Measurements from ENCODE around the gene SHISA7. TPM values are rescaled to one million over a fixed set of nuclear protein-coding genes. Genes with fewer than 3 reads are reported as not detected.

The SHISA7 gene
- total RNA-seq, 1 experiment from 2014 or later: not detected

DNA sequence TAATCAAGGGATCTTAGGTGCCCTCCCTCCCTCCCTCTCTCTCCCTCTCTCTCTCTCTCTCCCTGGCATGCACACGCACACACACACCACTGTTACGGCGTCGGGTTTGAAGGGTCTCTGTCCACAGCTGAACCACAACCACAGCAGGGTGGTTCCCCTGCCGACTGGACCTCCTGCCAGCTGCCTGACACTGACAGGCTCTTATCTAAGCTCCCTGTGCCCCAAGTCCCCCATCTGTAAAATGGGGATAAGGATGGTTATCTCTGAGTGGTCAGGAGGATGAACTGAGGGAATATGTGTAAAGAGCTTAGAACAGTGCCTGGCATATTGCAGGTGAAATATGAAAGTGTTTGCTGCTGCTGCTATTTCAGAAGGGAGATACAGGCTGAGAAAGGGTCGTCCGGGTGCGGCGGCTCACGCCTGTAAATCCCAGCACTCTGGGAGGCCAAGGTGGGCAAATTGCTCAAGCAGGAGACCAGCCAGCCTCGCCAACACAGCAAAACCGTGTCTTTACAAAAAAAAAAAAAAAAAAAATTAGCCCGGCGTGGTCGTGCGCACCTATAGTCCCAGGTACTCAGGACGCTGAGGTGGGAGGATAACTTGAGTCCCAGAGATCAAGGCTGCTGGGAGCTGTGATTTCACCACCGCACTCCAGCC is 852 bp upstream of the SHISA7 start:
- Histone ChIP-seq H3K9ac (ENCODE audit: low read length) (no peak overlapping the region), H3K27ac (ENCODE audit: low read length) (no peak overlapping the region), H3K4me2 (ENCODE audit: low read length) (no peak overlapping the region), H3K9me2 (replicated peaks; ENCODE audit: low read length) (no peaks in the 10 kb centered on the region), H3K27me3 (ENCODE audit: low read length) (peaks cover 55% of the 10 kb centered on the region), H2AFZ (ENCODE audit: low read length) (no peak overlapping the region), H3K36me3 (ENCODE audit: low read depth, low read length) (no peaks in the 10 kb centered on the region), H3K4me3 (ENCODE audit: low read length) (no peak overlapping the region), H3K9me3 (ENCODE audit: low read length) (no peaks in the 10 kb centered on the region), H3K4me1 (ENCODE audit: insufficient read depth, low read length) (no peaks in the 10 kb centered on the region), H3K79me2 (ENCODE audit: low read length) (no peaks in the 10 kb centered on the region), H3F3A (ENCODE audit: low read length, unreplicated experiment) (no peaks in the 10 kb centered on the region), H4K20me1 (ENCODE audit: low read length) (no peaks in the 10 kb centered on the region)
- ATAC-seq (no peak), DNase-seq (no peak)
- CTCF ChIA-PET: no interaction called here
- intact Hi-C loops (cut with micrococcal nuclease): no loop called here
- POLR2A ChIA-PET (ENCODE audit: unreplicated experiment): no interaction called here
- BruUV-seq (replicated peaks): no TSS peak
- TF ChIP-seq EZH2 (IDR thresholded peaks at IDR 0.05; ENCODE audit: low read length, unreplicated experiment) (no peak), EZH2phosphoT487 (IDR thresholded peaks at IDR 0.05; ENCODE audit: borderline replicate concordance, low read length) (no peak; the same call in 1 of the 2 replicates)
- TF ChIP-seq, protein P1, sequence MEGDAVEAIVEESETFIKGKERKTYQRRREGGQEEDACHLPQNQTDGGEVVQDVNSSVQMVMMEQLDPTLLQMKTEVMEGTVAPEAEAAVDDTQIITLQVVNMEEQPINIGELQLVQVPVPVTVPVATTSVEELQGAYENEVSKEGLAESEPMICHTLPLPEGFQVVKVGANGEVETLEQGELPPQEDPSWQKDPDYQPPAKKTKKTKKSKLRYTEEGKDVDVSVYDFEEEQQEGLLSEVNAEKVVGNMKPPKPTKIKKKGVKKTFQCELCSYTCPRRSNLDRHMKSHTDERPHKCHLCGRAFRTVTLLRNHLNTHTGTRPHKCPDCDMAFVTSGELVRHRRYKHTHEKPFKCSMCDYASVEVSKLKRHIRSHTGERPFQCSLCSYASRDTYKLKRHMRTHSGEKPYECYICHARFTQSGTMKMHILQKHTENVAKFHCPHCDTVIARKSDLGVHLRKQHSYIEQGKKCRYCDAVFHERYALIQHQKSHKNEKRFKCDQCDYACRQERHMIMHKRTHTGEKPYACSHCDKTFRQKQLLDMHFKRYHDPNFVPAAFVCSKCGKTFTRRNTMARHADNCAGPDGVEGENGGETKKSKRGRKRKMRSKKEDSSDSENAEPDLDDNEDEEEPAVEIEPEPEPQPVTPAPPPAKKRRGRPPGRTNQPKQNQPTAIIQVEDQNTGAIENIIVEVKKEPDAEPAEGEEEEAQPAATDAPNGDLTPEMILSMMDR (conservative IDR thresholded peaks at IDR 0.05; ENCODE audit: low read depth, low read length): no peak

DNA sequence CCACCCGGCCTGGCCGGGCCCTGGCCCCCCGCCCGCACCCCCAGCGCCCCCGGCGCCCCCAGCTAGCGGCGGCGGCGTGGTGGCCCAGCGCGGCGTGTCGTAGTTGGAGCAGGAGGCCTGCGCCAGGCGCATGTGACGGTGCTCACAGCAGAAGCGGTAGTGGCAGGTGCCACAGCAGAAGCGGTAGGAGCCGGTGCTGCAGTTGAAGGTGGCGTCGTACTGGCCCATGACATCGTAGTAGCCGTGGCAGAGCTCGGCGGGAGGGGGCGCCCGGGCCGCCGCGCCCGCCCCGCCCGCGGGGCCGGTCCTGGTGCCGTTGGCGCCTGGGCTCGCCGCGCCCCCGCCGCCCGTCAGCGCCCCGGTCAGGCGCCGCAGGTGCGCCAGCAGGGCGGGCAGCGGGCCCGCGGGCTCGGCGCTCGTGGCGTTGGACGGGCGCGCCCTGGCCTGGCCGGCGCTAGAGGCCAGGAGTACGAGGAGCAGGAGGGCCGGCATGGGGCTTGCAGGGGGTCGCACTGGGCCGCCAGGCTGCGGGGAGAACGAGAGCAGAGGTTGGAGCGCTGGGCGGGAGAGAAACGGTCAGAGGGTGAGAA is 633 bp downstream of the SHISA7 start:
- H4K20me1 ChIP-seq (ENCODE audit: low read length): no peaks in the 10 kb centered on the region; the same call in 1 of the 2 replicates
- H3K4me3 ChIP-seq (ENCODE audit: low read length): no peak overlapping the region
- intact Hi-C loops (cut with micrococcal nuclease): no loop called here
- no peak overlapping the region for H3K4me2 ChIP-seq (ENCODE audit: low read length)
- peaks cover 55% of the 10 kb centered on the region for H3K27me3 ChIP-seq (ENCODE audit: low read length)
- no peaks in the 10 kb centered on the region for H3K9me3 ChIP-seq (ENCODE audit: low read length)
- no peaks in the 10 kb centered on the region for H3K36me3 ChIP-seq (ENCODE audit: low read depth, low read length)
- H3K4me1 ChIP-seq (ENCODE audit: insufficient read depth, low read length): no peaks in the 10 kb centered on the region
- DNase-seq (no peak), ATAC-seq (peak; percentile 31; the same call in 1 of the 2 replicates)
- no peaks in the 10 kb centered on the region for H3F3A ChIP-seq (ENCODE audit: low read length, unreplicated experiment)
- no peak overlapping the region for H2AFZ ChIP-seq (ENCODE audit: low read length)
- no peaks in the 10 kb centered on the region for H3K79me2 ChIP-seq (ENCODE audit: low read length)
- no peak overlapping the region for H3K9ac ChIP-seq (ENCODE audit: low read length)
- ChIA-PET CTCF (no interaction called here), POLR2A (ENCODE audit: unreplicated experiment) (no interaction called here)
- no peak overlapping the region for H3K27ac ChIP-seq (ENCODE audit: low read length)
- H3K9me2 ChIP-seq (replicated peaks; ENCODE audit: low read length): no peaks in the 10 kb centered on the region
- TF ChIP-seq, protein P1 (conservative IDR thresholded peaks at IDR 0.05; ENCODE audit: low read depth, low read length): no peak
- TF ChIP-seq EZH2phosphoT487 (IDR thresholded peaks at IDR 0.05; ENCODE audit: borderline replicate concordance, low read length) (no peak), EZH2 (IDR thresholded peaks at IDR 0.05; ENCODE audit: low read length, unreplicated experiment) (no peak)
- no TSS peak for BruUV-seq (replicated peaks)

DNA sequence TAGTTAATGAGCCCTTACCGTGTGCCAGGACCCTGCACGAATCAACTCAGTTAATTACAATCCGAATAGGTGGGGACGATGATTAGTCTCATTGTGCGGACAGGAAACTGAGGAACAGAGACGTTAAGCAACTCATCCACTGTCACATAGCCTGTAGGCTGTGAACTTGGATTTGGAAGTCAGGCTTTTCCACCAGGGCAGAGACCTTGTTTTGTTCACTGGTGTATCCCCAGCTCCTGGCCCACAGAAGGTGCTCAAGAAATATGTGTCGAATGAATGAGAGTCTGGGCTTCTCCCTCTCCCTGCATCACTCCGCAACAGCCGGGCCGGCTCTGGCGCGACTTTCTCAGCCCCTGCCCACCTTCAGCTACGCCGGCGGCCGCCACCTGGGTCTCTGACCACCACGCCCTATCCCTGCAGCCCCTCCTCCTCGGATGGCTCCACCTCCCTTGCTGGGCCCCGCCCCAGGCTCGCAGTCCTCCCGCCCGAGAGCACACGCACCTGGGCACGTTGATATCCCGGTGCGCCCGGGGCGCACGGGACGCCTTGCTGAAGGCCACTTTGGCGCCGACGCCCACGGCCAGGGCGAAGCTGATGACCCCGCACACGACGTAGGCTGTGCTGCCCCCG is 1.3 kb downstream of the SHISA7 start:
- Histone ChIP-seq H3F3A (ENCODE audit: low read length, unreplicated experiment) (no peaks in the 10 kb centered on the region), H3K79me2 (ENCODE audit: low read length) (no peaks in the 10 kb centered on the region), H4K20me1 (ENCODE audit: low read length) (no peaks in the 10 kb centered on the region; the same call in 1 of the 2 replicates), H3K4me2 (ENCODE audit: low read length) (no peak overlapping the region), H3K4me1 (ENCODE audit: insufficient read depth, low read length) (no peaks in the 10 kb centered on the region), H3K27ac (ENCODE audit: low read length) (no peak overlapping the region), H2AFZ (ENCODE audit: low read length) (no peak overlapping the region), H3K27me3 (ENCODE audit: low read length) (peaks cover 52% of the 10 kb centered on the region), H3K4me3 (ENCODE audit: low read length) (no peak overlapping the region), H3K9ac (ENCODE audit: low read length) (no peak overlapping the region), H3K9me2 (replicated peaks; ENCODE audit: low read length) (no peaks in the 10 kb centered on the region), H3K36me3 (ENCODE audit: low read depth, low read length) (no peaks in the 10 kb centered on the region), H3K9me3 (ENCODE audit: low read length) (no peaks in the 10 kb centered on the region)
- ATAC-seq: no peak
- no TSS peak for BruUV-seq (replicated peaks)
- DNase-seq: no peak
- intact Hi-C loops (cut with micrococcal nuclease): no loop called here
- ChIA-PET POLR2A (ENCODE audit: unreplicated experiment) (no interaction called here), CTCF (no interaction called here)
- TF ChIP-seq, protein P1 (conservative IDR thresholded peaks at IDR 0.05; ENCODE audit: low read depth, low read length): no peak
- TF ChIP-seq EZH2 (IDR thresholded peaks at IDR 0.05; ENCODE audit: low read length, unreplicated experiment) (peak; percentile 73), EZH2phosphoT487 (IDR thresholded peaks at IDR 0.05; ENCODE audit: borderline replicate concordance, low read length) (no peak)
